Fibroblast of skin of right quadriceps (primary cell): ENCODE data around the gene WDR88.
"Not testable (repeated sequence)": the region's sequence is repeated elsewhere in the genome, so short reads cannot be mapped to it uniquely, and the experiment has no call there.

ENCODE experiments used
- DNase-seq: peaks from one replicate; pipeline ENCODE4 v3.0.0-alpha.2; 2013

WDR88 gene

DNA sequence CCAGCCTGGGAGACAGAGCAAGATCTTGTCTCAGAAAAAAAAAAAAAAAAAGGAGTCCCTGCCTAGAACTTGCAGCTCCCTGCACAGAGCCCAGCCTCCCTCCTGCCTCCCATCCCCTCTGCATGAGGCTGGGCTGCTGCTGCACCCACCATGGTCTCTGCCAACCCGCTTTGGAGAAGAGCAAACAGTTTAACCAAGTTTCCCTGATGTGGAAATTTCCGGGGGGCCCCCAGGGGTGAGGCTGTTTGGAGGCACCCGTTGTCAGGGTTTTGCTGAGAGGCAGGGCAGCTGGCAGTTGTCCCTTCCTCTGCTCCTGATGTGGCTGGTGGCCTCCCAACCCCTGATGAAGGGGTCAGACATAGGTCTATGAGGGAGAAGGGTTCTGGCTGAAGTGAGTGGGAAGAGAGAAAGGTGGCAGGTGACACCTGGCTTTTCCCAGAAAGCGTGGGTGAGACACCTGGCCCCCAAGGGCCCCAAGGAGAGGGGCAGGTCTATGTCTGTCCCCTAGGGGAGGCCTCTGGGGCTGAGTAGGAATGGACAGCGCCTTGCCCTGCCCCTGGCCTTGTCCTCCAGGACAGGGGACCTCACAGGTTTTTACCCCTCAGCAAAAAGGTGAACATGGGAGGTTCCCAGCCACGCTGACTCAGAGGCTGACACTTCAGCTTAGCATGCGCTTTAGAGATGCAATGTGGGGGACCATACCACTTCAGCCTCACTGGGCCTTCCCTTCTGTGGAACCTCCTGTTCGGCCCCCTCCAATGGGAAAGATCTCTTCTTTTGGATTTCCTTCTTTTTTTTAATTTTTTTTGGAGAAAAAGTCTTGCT lies 67.7 kb downstream of the WDR88 start:
- no peak for DNase-seq

DNA sequence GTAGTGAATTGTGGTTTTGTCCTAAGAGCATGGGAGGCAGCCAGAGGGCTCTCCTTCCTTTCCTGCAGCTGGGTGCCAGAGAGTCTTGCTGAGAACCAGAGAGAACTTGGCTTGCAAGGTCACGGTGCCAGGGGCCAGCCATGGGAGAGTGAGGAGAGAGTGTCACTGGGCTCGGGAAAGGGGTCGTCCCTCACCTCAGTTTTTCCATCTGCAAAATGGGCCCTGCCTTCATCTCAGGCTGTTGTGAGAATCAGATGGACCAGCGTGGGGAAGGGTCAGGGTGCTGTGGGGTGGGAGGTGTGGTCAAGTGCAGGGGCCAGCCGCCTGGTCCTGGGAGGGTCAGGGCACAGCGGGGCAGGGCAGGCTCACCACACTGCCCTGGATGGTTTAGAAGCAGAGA lies 69.6 kb downstream of the WDR88 start:
- DNase-seq: no peak

DNA sequence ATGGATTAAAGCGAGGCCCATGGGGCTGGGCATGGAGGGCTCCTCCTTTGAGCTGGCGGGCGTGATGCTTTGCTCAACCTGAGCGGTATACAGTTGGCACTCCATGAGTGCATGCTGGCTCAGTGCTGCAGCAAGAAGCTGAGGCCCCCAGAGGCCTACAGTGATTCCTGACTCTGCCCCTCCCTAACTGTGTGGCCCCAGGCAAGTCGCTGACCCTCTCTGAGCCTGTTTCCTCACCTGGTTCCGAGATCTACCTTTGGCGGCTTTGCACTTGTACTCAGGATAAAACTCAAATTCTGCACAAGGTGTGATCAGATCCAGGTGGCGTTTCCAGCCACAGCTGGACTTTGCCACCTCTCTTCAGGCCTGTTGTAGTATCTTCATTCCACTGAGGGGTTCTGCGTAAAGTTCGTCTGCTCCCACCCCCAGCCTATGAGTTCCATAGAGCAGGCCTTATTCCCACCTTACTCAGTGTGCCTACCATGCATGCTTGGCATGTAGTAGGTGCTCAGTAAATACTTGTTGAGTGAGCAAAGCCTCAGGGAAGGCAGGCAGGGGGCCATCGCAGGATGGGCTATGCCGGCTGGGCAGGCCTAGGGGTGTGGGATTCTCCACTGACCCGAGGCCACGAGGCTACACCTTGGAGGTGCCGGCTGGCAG lies 70.1 kb downstream of the WDR88 start:
- DNase-seq: no peak

DNA sequence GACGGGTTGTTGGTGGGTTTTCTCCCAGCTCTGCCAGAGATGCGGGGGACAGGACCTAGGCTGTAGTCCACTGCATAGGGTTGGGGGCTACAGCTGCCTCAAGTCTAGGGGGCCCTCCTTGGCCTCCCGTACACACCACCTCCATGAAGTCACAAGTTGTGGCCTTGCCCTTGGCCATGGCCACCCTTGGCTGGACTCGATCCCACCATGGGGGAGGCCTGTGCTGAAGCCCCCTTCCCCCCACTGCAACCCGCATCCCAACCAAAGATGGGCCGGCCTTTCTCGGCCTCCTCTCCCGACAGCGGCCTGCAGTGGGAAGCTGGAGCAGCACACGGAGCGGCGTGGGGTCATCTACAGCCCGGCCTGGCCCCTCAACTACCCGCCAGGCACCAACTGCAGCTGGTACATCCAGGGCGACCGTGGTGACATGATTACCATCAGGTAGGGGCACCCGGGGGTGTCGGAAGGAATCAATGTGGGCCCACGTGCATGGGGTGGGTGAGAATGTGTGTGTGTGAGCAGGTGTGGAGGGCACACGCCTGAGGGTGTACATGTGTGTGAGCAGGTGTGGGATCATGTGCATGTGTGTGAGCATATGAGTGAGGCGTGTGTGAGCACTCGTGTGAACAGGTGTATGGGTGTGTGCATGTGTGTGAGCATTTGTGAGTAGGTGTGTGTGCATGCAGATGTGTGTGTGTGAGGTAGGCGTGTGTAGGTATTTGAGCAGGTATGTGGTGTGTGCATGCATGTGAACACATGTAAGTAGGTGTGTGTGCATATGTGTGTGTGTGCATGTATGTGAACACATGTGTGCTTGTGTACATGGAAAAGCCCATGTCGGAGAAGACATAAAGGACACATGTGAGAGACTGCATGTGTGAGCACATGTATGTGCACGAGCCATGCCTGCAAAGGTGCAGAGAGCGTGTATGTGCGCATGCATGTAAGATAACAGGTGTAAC lies 70.9 kb downstream of the WDR88 start:
- no peak for DNase-seq

DNA sequence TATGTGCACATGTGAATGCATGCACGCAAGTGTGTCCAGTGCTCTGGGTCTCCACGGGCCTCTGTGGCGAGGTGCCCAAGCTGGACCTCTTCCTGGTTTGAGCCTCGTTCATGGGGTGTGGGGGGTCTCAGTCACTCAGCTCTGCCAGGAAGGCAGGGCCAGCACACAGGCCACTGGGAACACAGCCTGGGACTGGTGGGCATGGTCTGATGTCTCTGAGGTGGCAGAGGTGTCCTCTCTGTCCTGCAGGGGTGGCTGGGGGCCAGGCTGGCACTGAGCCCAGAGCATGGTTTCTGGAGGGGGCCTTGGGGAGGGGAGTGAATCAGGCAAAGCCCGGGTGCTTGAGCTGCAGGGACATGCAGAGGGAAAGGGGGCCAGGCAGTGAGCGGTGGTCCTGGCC lies 71.6 kb downstream of the WDR88 start:
- no peak for DNase-seq

DNA sequence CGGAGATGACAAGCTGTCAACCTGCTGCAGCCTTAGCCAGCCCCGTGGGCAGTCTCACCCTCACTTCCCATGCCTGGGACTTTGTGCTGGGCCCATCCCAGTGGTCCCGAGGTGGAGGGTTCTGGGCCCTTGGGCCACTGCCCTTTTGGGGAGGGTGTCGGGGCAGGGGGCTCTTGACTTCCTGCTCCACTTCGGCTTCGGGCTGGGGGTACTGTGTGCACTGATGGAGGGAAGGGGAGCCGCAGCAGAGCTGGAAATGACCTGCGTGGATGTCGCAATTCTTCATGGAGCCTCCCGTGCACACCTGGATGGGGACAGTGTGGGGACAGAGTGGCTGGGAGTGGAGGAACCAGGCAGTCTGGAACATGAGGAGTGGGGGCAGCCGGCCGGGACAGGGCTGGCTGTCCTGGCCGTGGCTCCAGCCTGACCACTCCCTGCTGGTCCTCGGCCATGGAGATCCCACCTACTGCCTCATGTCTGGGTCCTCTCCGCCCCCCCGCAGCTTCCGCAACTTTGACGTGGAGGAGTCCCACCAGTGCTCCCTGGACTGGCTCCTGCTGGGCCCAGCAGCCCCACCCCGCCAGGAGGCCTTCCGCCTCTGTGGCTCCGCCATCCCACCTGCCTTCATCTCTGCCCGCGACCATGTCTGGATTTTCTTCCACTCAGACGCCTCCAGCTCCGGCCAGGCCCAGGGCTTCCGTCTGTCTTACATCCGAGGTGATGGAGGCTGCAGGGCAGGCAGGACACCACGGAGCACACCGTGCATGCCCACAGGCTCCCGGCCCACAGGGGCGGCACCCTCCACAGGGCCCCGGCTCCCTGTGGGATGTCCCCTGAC lies 72.4 kb downstream of the WDR88 start:
- DNase-seq: no peak

DNA sequence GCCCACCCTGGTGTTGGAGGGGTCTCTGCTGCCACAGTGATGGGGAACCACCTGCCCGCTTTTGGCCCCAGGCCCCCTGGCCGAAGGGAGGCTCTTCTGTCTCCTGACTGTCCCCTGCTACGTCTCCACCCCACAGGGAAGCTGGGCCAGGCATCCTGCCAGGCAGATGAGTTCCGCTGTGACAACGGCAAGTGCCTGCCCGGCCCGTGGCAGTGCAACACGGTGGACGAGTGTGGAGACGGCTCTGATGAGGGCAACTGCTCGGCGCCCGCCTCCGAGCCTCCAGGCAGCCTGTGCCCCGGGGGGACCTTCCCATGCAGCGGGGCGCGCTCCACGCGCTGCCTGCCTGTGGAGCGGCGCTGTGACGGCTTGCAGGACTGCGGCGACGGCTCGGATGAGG lies 73.2 kb downstream of the WDR88 start:
- no peak for DNase-seq

DNA sequence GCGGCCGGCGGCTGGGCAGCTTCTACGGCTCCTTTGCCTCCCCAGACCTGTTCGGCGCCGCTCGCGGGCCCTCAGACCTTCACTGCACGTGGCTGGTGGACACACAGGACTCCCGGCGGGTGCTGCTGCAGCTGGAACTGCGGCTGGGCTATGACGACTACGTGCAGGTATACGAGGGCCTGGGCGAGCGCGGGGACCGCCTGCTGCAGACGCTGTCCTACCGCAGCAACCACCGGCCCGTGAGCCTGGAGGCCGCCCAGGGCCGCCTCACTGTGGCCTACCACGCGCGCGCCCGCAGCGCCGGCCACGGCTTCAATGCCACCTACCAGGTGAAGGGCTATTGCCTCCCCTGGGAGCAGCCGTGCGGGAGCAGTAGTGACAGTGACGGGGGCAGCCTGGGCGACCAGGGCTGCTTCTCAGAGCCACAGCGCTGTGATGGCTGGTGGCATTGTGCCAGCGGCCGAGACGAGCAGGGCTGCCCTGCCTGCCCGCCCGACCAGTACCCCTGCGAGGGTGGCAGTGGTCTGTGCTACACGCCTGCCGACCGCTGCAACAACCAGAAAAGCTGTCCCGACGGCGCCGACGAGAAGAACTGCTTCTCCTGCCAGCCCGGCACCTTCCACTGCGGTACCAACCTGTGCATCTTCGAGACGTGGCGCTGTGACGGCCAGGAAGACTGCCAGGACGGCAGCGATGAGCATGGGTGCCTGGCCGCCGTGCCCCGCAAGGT lies 73.8 kb downstream of the WDR88 start:
- no peak for DNase-seq

DNA sequence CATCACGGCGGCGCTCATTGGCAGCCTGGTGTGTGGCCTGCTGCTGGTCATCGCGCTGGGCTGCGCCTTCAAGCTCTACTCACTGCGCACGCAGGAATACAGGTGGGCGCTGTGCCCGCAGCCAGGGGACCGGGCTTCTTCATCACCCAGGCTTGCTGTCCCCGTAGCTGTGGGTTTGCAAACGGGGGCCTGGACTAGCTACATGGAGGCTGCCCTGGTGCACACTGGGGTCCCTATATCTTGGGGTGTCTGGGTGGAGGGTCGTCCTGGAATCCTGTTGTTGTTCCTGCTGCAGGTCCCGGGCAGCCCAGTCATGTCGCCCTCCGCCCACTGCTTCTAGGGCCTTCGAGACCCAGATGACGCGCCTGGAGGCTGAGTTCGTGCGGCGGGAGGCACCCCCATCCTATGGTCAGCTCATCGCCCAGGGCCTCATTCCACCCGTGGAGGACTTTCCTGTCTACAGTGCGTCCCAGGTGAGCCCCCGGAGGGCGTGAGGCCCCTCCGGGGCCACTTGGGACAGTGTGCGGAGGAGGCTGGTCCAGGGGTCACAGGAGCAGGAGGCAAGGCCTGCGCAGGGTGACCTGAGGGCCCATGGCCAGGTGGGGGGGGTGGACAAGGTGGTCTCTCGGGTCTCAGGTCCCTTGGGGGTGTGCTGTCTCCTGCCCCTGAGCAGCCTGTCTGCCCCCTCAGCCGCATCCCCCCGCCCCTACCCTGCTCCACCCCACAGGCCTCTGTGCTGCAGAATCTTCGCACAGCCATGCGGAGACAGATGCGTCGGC lies 74.5 kb downstream of the WDR88 start:
- DNase-seq: no peak

DNA sequence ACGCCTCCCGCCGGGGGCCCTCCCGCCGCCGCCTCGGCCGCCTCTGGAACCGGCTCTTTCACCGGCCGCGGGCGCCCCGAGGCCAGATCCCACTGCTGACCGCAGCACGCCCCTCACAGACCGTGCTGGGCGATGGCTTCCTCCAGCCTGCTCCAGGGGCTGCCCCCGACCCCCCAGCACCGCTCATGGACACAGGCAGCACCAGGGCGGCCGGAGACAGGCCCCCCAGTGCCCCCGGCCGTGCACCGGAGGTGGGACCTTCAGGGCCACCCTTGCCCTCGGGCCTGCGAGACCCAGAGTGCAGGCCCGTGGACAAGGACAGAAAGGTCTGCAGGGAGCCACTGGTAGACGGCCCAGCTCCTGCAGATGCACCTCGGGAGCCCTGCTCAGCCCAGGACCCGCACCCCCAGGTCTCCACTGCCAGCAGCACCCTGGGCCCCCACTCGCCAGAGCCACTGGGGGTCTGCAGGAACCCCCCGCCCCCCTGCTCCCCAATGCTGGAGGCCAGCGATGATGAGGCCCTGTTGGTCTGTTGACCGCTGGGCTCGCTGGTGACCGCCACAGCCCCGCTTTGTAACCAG lies 75.2 kb downstream of the WDR88 start:
- DNase-seq: no peak

DNA sequence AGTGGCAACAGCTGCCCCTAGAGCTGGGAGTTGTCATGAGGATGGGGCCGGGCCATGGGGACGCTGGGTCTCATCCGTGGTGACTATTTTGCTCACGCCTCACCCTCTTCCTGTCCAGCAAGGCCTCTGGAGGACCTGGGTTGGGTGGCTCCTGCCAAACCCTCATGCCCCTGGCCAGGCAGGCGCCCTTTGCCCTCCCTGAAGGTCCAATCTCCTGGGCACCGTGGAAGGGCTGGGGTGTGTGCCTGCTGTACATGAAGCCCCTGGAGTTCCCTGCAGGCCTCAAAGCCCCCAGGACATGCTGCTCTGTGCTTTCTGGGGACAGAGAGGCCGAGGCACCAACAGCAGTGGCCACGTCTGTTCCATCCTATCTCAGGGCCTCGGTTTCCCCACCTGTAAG lies 76.0 kb downstream of the WDR88 start:
- DNase-seq: no peak

DNA sequence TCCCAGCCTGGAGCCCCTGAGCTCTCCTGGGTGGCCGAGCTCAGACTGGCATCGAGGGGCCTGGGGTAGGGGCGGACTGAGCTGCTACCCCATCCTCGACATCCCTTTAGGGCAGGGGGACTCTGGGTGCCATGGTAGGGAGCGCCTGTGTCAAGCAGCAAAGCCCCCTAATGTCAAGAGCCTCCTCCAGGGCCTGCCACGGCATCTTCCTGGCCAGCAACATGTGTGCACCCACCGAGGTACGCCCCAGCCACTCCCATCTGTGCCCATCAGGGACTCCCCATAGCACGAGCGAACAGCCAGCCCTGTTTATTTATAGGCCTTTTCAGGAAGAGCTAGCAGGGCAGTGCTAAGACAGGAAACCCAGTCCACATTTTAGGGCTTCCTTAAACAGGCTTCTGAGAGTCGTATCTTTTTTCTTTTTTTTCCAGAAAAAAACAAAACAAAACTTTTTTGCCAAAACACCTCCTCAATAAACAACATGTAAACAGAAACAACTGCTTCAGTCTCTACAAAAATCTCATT lies 76.5 kb downstream of the WDR88 start:
- no peak for DNase-seq

DNA sequence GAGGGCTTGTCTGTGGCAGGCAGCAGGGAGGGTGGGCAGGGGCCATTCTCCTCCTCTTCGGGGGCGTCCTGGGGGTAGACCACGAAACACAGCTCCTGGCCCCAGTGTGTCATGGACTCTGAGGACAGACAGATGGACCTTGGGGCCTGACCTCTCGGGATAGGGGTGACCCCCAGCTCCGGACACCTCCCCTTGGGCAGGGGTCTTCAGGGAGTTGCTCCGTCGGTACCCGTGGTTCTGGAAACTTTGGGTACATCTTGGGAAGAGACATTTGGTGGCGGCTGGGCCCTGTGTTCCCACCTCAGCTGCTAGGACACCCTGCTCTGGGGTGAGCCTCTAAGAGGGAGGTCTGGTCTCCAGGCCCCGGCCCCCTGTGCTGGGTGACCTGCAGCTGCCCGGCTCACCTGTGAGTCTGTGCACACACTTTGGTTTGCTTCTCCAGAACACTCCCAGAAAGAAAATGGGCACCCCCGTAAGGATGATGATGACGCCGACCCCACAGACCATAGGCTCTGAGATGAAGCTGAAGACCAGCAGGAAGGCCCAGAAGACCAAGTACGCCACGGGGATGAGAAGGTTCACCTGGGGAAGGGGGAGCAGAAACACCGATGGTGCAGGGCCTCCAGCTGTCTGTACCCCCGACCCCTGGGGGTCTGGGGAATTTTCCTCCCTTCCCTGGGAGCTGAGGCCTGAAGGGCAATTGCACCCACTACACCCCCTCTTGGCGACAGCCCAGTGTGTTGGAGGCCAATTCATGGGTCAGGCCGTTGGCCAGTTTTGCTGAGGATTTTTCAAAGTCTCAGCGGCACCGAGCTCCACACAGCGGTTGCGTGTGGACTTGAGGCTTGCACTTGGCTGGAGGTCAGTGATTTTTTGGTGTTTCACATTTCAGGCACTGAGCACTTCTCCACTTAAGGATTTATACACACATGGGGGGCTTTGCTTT lies 77.3 kb downstream of the WDR88 start:
- no peak for DNase-seq

DNA sequence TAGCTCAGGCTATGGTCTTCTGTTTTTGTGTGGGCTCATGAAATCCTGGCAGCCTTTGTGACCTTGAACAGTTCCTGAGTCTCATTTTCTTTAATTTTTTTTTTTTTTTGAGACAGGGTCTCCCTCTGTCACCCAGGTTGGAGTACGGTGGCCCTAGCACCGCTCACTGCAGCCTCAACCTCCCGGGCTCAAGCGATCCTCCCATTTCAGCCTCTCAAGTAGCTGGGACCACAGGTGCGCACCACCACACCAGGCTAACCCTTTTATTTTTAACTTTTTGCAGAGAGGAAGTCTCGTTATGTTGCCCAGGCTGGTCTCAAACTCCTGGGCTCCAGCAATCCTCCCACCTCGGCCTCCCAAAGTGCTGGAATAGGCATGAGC lies 77.9 kb downstream of the WDR88 start:
- DNase-seq: not testable (repeated sequence)

DNA sequence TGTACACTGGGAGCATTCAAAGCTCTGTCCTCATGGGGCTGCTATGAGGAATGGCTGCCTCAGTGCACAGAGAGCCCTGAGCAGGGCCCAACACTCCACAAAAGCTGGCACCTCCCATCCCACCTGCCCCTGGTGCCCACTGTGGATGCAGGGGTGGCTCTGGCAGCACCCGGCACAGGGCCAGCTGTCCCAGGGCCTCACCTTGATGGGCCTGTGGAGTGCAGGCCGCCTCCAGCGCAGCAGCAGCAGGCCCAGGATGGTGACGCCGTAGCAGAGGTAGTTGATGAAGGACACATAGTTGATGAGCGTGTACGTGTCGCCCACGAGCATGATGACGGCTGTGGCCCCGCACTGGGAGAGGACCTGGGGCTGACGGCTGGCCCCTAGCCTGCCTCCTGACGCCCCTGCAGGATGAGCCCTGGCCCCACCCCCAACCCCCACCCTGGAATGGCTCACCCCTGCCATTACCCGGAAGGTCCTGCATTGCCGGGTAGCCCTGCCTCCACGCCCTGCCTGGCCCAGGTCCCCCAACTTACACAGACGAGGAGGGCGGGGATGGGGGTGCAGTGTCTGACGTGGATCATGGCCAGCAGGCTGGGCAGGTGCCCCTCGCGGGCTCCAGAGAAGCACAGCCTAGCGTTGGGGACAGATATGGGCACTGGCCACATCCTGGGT lies 78.5 kb downstream of the WDR88 start:
- DNase-seq: no peak

DNA sequence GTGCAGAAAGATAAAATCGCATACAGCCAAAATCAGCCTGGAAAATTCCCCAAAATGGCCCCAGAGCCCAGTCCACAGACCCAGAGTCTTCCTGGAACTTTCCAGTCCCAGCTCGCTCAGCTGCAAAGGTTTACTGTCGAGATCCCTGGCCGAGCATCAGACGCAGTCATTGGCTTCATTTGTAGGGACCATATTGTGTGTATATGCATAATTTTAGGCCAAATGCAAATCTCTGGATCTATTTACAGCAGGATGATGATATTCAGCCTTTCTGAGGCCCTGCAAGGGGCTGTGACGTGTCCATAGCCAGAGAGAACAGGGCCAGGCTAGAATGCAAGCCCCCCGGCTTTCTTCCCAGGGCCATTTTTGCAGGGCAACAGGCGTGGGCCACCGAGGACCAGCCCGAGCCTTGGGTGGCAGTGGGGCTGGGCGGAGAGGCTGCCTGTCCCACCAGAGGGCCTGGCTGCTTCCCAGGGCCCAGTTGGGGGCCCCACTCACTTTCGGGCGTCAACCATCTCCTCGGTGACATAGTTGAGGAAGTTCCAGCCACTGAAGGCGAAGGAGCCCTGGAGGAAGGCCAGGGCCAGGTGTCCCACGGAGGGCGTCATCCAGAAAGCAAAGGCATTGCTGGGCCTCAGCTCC lies 80.0 kb downstream of the WDR88 start:
- DNase-seq: no peak

DNA sequence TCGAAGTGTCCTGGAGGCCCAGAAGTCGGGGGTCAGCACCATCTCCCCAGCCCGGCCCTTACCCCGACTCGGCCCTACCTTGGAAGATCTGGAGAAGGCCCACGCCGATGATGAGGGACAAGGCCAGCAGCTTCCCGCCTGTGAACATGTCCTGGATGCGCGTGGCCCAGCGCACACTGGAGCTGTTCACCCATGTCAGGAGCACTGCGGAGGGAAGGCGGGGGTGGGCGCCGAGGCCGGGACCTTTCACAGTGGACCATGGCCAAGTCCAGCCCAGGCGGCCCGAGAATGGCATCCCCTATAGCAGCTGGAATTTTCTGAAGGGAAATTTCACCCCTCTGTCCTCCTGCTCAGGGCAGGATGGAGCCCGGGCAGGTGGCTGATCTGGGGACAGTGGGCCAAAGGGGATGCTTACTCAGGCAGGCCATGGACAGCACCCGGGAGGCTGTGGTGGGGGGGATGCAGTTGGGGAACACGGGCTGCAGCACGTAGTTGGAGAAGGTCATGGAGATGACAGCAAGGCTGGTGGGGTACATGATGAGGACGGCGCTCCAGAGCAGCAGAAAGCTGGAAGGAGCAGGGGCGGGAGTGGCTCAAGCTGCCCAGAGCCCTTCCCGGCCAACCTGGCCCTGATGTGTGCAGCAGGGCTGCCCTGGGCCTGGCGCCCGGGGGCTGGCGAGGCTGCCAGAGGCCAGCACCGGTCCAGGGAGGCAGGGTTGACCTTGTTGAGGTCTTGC lies 80.7 kb downstream of the WDR88 start:
- no peak for DNase-seq
